Gastroesophageal sphincter (tissue), 3 donors: ENCODE data around the gene MRPS10.

ENCODE experiments used
- EP300 ChIP-seq: sonication (generic); formaldehyde crosslinking; IDR thresholded peaks from one replicate; pipeline ENCODE4 v1.6.1; 2017; ENCODE audit warnings: antibody characterized with exemption, mild to moderate bottlenecking
- POLR2A ChIP-seq, 2 donors: fragments of 450-650 bp; IDR thresholded peaks; one replicate each; pipeline ENCODE4 v1.6.1; 2017; ENCODE audit warnings: antibody characterized with exemption in 2 of 2, mild to moderate bottlenecking in 2 of 2, moderate library complexity in 1 of 2
- TF ChIP-seq, protein P1 (sequence below), 4 experiments: fragments of 200-600 bp in 2 of 4; fragments of 450-650 bp in 2 of 4; sonication (generic) in 1 of 4; IDR thresholded peaks; one replicate each; pipeline ENCODE4 v1.5.1; 2017 to 2019; ENCODE audit warnings: antibody characterized with exemption in 4 of 4, mild to moderate bottlenecking in 2 of 4, moderate library complexity in 2 of 4

DNA sequence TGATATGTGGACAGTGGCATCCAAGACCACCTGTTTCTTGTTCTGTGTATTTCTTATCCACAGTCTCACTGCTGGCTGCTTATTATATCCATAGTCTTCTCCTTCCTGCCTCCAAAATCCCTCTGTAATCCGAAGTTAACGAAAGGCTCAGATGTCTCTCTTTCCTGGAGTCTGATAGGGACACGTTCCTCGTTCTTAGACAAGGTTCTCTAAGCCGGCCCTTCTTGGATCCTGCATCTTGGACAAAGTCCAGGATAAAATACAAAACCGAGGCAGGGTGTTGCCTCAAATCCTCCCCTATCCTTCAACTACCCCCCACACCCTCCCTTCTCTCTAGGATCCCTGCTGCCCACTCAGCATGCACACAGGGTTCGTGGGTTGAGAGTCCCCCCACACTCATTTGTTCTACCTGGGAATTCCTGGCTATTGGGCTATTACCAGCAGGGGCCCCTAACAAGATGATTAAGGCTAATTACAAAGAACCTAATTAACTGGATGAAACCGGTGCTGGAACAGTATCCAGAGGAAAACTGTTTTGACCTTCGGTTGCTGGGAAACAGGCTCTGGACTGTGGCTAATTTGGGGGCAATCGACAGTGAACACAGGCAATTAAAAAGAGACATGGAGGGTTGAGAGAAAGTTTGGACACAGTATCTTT is 32.7 kb upstream of the MRPS10 start:
- TF ChIP-seq POLR2A (IDR thresholded peaks at IDR 0.05) (no peak), EP300 (no peak)
- TF ChIP-seq, protein P1, sequence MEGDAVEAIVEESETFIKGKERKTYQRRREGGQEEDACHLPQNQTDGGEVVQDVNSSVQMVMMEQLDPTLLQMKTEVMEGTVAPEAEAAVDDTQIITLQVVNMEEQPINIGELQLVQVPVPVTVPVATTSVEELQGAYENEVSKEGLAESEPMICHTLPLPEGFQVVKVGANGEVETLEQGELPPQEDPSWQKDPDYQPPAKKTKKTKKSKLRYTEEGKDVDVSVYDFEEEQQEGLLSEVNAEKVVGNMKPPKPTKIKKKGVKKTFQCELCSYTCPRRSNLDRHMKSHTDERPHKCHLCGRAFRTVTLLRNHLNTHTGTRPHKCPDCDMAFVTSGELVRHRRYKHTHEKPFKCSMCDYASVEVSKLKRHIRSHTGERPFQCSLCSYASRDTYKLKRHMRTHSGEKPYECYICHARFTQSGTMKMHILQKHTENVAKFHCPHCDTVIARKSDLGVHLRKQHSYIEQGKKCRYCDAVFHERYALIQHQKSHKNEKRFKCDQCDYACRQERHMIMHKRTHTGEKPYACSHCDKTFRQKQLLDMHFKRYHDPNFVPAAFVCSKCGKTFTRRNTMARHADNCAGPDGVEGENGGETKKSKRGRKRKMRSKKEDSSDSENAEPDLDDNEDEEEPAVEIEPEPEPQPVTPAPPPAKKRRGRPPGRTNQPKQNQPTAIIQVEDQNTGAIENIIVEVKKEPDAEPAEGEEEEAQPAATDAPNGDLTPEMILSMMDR (IDR thresholded peaks at IDR 0.05): no peak
